Measurements from ENCODE around the gene ASB18. TPM values are rescaled to one million over a fixed set of nuclear protein-coding genes. Genes with fewer than 3 reads are reported as not detected.

Gene ASB18
- total RNA-seq, 1 experiment from 2014 or later = not detected

- no peak for DNase-seq (ENCODE audit: low read depth)
Observed at GRCh38 chr2:236175548-236176150, 88.6 kb downstream of the ASB18 start.

GRCh38 chr2:236173729-236174607 is 90.2 kb downstream of the ASB18 start:
- DNase-seq (ENCODE audit: low read depth) = no peak

GRCh38 chr2:236173036-236173728 is 91.0 kb downstream of the ASB18 start:
- no peak for DNase-seq (ENCODE audit: low read depth)

- no peak for DNase-seq (ENCODE audit: low read depth)
Observed at GRCh38 chr2:236172255-236173035, 91.8 kb downstream of the ASB18 start.

- no peak for DNase-seq (ENCODE audit: low read depth)
Observed at GRCh38 chr2:236171680-236172254, 92.4 kb downstream of the ASB18 start.

GRCh38 chr2:236171181-236171679 is 93.0 kb downstream of the ASB18 start:
- no peak for DNase-seq (ENCODE audit: low read depth)

- DNase-seq (ENCODE audit: low read depth) = no peak
Observed at GRCh38 chr2:236170590-236171165, 93.5 kb downstream of the ASB18 start.

- no peak for DNase-seq (ENCODE audit: low read depth)
Observed at GRCh38 chr2:236169741-236170589, 94.2 kb downstream of the ASB18 start.

- no peak for DNase-seq (ENCODE audit: low read depth)
Observed at GRCh38 chr2:236169151-236169721, 95.0 kb downstream of the ASB18 start.

- DNase-seq (ENCODE audit: low read depth) = no peak
Observed at GRCh38 chr2:236168110-236169080, 95.8 kb downstream of the ASB18 start, which contains the start of gene GBX2. GBX2 (minus strand) TSS chr2:236168386; CDS start chr2:236167971, 415 bp downstream.

- peak; percentile 28 for DNase-seq (ENCODE audit: low read depth)
Observed at GRCh38 chr2:236167297-236168109, 96.7 kb downstream of the ASB18 start.

GRCh38 chr2:236166796-236167296 is 97.4 kb downstream of the ASB18 start:
- DNase-seq (ENCODE audit: low read depth) = no peak

- DNase-seq (ENCODE audit: low read depth) = no peak
Observed at GRCh38 chr2:236165842-236166795, 98.1 kb downstream of the ASB18 start.

- no peak for DNase-seq (ENCODE audit: low read depth)
Observed at GRCh38 chr2:236164925-236165841, 99.0 kb downstream of the ASB18 start.

Measured in LHCN-M2 (cell line).